ENCODE measurements around the gene ACCSL. TPM values are rescaled to one million over a fixed set of nuclear protein-coding genes. Genes with fewer than 3 reads are reported as not detected.

Gene ACCSL
- total and polyA plus RNA-seq, 8 donors: 0.13 to 0.47 (median 0.37) TPM; not detected in 2

- TF ChIP-seq CTCF (IDR thresholded peaks at IDR 0.05): no peak
- Histone ChIP-seq H3K27ac (no peak overlapping the region), H3K4me3 (no peak overlapping the region), H3K4me1 (no peaks in the 10 kb centered on the region), H3K27me3 (no peaks in the 10 kb centered on the region), H3K36me3 (peaks cover 0 to 69% of the 10 kb centered on the region in 2 donors), H3K9me3 (no peaks in the 10 kb centered on the region)
- DNase-seq (no peak), ATAC-seq (no peak)
- intact Hi-C loops (cut with DNase I): no loop called here
Measured at GRCh38 chr11:44072757-44073658, 25.2 kb downstream of the ACCSL start.

- Histone ChIP-seq H3K9me3 (no peaks in the 10 kb centered on the region), H3K4me1 (no peaks in the 10 kb centered on the region), H3K4me3 (no peak overlapping the region), H3K36me3 (peaks cover 0 to 81% of the 10 kb centered on the region in 2 donors), H3K27me3 (no peaks in the 10 kb centered on the region), H3K27ac (no peak overlapping the region)
- DNase-seq (no peak), ATAC-seq (no peak)
- intact Hi-C loops (cut with DNase I): no loop called here
- no peak for TF ChIP-seq CTCF (IDR thresholded peaks at IDR 0.05)
Measured at GRCh38 chr11:44078794-44079193, 31.0 kb downstream of the ACCSL start.

- Histone ChIP-seq H3K4me3 (no peak overlapping the region), H3K36me3 (peaks cover 0 to 82% of the 10 kb centered on the region in 2 donors), H3K9me3 (no peaks in the 10 kb centered on the region), H3K27ac (no peak overlapping the region), H3K27me3 (no peaks in the 10 kb centered on the region), H3K4me1 (no peaks in the 10 kb centered on the region)
- no peak for DNase-seq
- no peak for ATAC-seq
- TF ChIP-seq CTCF (IDR thresholded peaks at IDR 0.05): no peak
- intact Hi-C loops (cut with DNase I): no loop called here
Measured at GRCh38 chr11:44079376-44079775, 31.6 kb downstream of the ACCSL start.

GRCh38 chr11:44080951-44081350, 33.2 kb downstream of the ACCSL start:
- Histone ChIP-seq H3K9me3 (no peaks in the 10 kb centered on the region), H3K4me1 (no peaks in the 10 kb centered on the region), H3K27me3 (no peaks in the 10 kb centered on the region), H3K4me3 (no peak overlapping the region), H3K27ac (no peak overlapping the region), H3K36me3 (peaks cover 0 to 70% of the 10 kb centered on the region in 2 donors)
- DNase-seq: no peak
- no peak for ATAC-seq
- intact Hi-C loops (cut with DNase I): no loop called here
- TF ChIP-seq CTCF (IDR thresholded peaks at IDR 0.05): no peak

GRCh38 chr11:44082645-44083044, 34.9 kb downstream of the ACCSL start:
- ATAC-seq (no peak), DNase-seq (no peak)
- H3K27me3 ChIP-seq: no peaks in the 10 kb centered on the region
- no peaks in the 10 kb centered on the region for H3K9me3 ChIP-seq
- peaks cover 0 to 63% of the 10 kb centered on the region in 2 donors for H3K36me3 ChIP-seq
- no peak overlapping the region for H3K4me3 ChIP-seq
- intact Hi-C loops (cut with DNase I): no loop called here
- H3K27ac ChIP-seq: no peak overlapping the region
- no peak for TF ChIP-seq CTCF (IDR thresholded peaks at IDR 0.05)
- no peaks in the 10 kb centered on the region for H3K4me1 ChIP-seq
